Stimulated activated CD8-positive, alpha-beta memory T cell treated with anti-CD3 and anti-CD28 coated beads, Interleukin-12 subunit alpha, Interleukin-12 subunit beta, amount 100 ng/mL, for 4 hours (primary cell): ENCODE results near the gene DNAJB12.

Experiments
- DNase-seq: peaks from one replicate; pipeline ENCODE4 v3.0.0-alpha.2; 2020; ENCODE audit warnings: low read depth

DNAJB12 gene

GRCh38 chr10:72291019-72291532 is 63.6 kb downstream of the DNAJB12 start:
- DNase-seq, result no peak

DNA sequence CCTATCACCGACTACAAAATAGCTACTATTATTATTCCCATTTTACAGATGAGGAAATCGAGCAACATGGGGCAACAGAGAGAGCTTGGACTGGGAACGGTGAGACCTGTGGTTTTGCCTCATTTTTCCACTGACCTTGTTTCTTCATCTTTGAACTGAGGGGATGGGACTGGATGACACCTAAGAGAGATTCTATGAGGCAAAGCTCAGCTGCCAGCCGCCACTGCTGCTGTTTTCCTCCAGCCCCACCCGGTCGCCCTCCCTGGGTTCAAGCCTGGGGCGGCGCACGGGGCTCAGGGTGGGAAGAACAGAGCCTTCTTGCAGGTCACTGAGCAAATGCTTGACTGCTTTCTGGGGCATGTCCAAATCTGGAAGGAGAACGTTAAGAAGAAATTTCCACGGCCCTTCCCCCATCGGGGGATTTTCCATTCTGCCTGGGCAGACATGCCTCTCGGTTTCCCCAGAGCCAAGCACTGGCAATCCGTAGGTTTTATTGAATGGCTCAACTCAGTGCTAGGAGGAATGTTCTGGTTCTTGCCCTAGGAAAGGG is 68.7 kb downstream of the DNAJB12 start:
- DNase-seq, result no peak

DNA sequence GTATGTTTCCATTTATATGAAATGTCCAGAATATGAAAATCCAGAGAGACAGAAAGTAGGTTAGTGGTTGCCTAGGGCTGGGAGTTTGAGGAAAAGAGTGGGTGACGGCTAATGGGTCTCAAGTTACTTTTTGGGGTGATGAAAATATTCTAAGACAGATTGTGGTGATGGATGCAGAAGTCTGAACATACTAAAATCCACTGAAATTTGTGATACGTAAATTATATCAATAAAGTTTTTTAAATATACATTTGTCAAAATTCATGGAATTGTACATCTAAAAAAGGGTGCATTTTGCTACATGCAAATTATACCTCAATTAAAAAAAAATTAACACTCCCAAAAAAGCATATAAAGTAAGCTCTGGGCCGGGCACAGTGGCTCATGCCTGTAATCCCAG is 71.6 kb downstream of the DNAJB12 start:
- no peak for DNase-seq
